Stimulated activated CD8-positive, alpha-beta memory T cell treated with anti-CD3 and anti-CD28 coated beads, Interleukin-7, amount 100 ng/mL, for 24 hours (primary cell): Measurements from ENCODE around the gene ATP2B2.

Source experiments
- DNase-seq: peaks from one replicate; pipeline ENCODE4 v3.0.0-alpha.2; 2020; ENCODE audit warnings: low read depth

The ATP2B2 gene

GRCh38 chr3:10294030-10294586 lies 211.3 kb downstream of the ATP2B2 start:
- DNase-seq: no peak

GRCh38 chr3:10292505-10293419 lies 212.6 kb downstream of the ATP2B2 start, which contains the start of gene GHRL:
Gene GHRL (minus strand): TSS chr3:10292947. CDS start chr3:10290180, 2,767 bp downstream.
- no peak for DNase-seq

- DNase-seq: no peak
Observed at GRCh38 chr3:10291641-10292040, 213.7 kb downstream of the ATP2B2 start.

GRCh38 chr3:10290481-10291176 lies 214.8 kb downstream of the ATP2B2 start:
- no peak for DNase-seq

GRCh38 chr3:10289787-10290355 lies 215.5 kb downstream of the ATP2B2 start:
- DNase-seq: no peak

- no peak for DNase-seq
Observed at GRCh38 chr3:10289077-10289476, 216.3 kb downstream of the ATP2B2 start.

- DNase-seq: no peak
Observed at GRCh38 chr3:10288575-10288960, 216.8 kb downstream of the ATP2B2 start.

- no peak for DNase-seq
Observed at GRCh38 chr3:10287936-10288574, 217.3 kb downstream of the ATP2B2 start.

- no peak for DNase-seq
Observed at GRCh38 chr3:10286596-10287295, 218.6 kb downstream of the ATP2B2 start.

- no peak for DNase-seq
Observed at GRCh38 chr3:10286133-10286524, 219.3 kb downstream of the ATP2B2 start.

- DNase-seq: no peak
Observed at GRCh38 chr3:10285272-10286132, 219.9 kb downstream of the ATP2B2 start.

GRCh38 chr3:10284496-10284895 lies 220.9 kb downstream of the ATP2B2 start:
- no peak for DNase-seq

GRCh38 chr3:10283638-10284037 lies 221.7 kb downstream of the ATP2B2 start:
- DNase-seq: no peak

GRCh38 chr3:10281951-10282350 lies 223.4 kb downstream of the ATP2B2 start:
- DNase-seq: no peak

GRCh38 chr3:10280571-10280970 lies 224.8 kb downstream of the ATP2B2 start:
- no peak for DNase-seq

- no peak for DNase-seq
Observed at GRCh38 chr3:10280177-10280529, 225.2 kb downstream of the ATP2B2 start.

GRCh38 chr3:10279384-10280176 lies 225.8 kb downstream of the ATP2B2 start:
- DNase-seq: no peak

- DNase-seq: no peak
Observed at GRCh38 chr3:10278501-10278900, 226.9 kb downstream of the ATP2B2 start.

- no peak for DNase-seq
Observed at GRCh38 chr3:10277115-10277625, 228.2 kb downstream of the ATP2B2 start.
